Kidney epithelial cell (primary cell): ENCODE measurements around the gene TNRC6C. TPM values are rescaled to one million over a fixed set of nuclear protein-coding genes. Genes with fewer than 3 reads are reported as not detected.

Experiments used
- DNase-seq: peaks from one replicate; pipeline ENCODE4 v3.0.0-alpha.2; 2010; ENCODE audit warnings: low read depth
- H3K27me3 ChIP-seq: 2 replicates; pipeline ENCODE4 v1.6.0; 2011; ENCODE audit warnings: low read length; ENCODE audit not compliant: control insufficient read depth, insufficient read depth
- H3K36me3 ChIP-seq: 2 replicates; pipeline ENCODE4 v1.5.1; 2011; ENCODE audit warnings: low read length; ENCODE audit not compliant: control insufficient read depth, insufficient read depth
- H3K4me3 ChIP-seq: 2 replicates; pipeline ENCODE4 v1.5.1; 2011; ENCODE audit warnings: low read depth, mild to moderate bottlenecking, control low read depth, low read length
- CTCF ChIP-seq: IDR thresholded peaks from 2 replicates; pipeline ENCODE4 v1.5.1; 2011; ENCODE audit warnings: mild to moderate bottlenecking, moderate library complexity, low read length, control low read depth, inconsistent platforms; ENCODE audit not compliant: insufficient read depth, poor library complexity, severe bottlenecking
- total RNA-seq: library from RNA; depleted of rRNA; stranded (reverse); fragments of >200 nt; gene quantifications from 2 replicates; pipeline ENCODE4 v1.2.3, GENCODE V29; 2015

TNRC6C gene
- total RNA-seq, 1 donor from 2014 or later, result 5.3 TPM

GRCh38 chr17:78019367-78019975 is 61.0 kb downstream of the TNRC6C start:
- Histone ChIP-seq H3K4me3 (no peak overlapping the region), H3K36me3 (no peaks in the 10 kb centered on the region), H3K27me3 (no peaks in the 10 kb centered on the region)
- DNase-seq, result no peak
- TF ChIP-seq CTCF, result peak; percentile 38

- H3K4me3 ChIP-seq, result no peak overlapping the region
- no peak for DNase-seq
- no peaks in the 10 kb centered on the region for H3K36me3 ChIP-seq
- H3K27me3 ChIP-seq, result no peaks in the 10 kb centered on the region
- no peak for TF ChIP-seq CTCF
Measured at GRCh38 chr17:78019976-78020716, 61.6 kb downstream of the TNRC6C start.

GRCh38 chr17:78020717-78021108 is 62.2 kb downstream of the TNRC6C start:
- DNase-seq, result no peak
- no peaks in the 10 kb centered on the region for H3K36me3 ChIP-seq
- TF ChIP-seq CTCF, result no peak
- H3K4me3 ChIP-seq, result no peak overlapping the region
- no peaks in the 10 kb centered on the region for H3K27me3 ChIP-seq

- DNase-seq, result no peak
- Histone ChIP-seq H3K4me3 (no peak overlapping the region), H3K36me3 (no peaks in the 10 kb centered on the region), H3K27me3 (no peaks in the 10 kb centered on the region)
- no peak for TF ChIP-seq CTCF
Measured at GRCh38 chr17:78022425-78022824, 63.9 kb downstream of the TNRC6C start.

- H3K27me3 ChIP-seq, result no peaks in the 10 kb centered on the region
- no peak overlapping the region for H3K4me3 ChIP-seq
- no peak for TF ChIP-seq CTCF
- no peaks in the 10 kb centered on the region for H3K36me3 ChIP-seq
- no peak for DNase-seq
Measured at GRCh38 chr17:78023042-78023441, 64.5 kb downstream of the TNRC6C start.

- no peaks in the 10 kb centered on the region for H3K36me3 ChIP-seq
- no peak overlapping the region for H3K4me3 ChIP-seq
- no peaks in the 10 kb centered on the region for H3K27me3 ChIP-seq
- no peak for DNase-seq
- no peak for TF ChIP-seq CTCF
Measured at GRCh38 chr17:78026381-78026780, 67.9 kb downstream of the TNRC6C start.
